Neuronal stem cell (in vitro differentiated cells): ENCODE measurements around the gene GDAP1L1.

ENCODE experiments used
- DNase-seq: peaks from one replicate; pipeline ENCODE4 v3.0.0-alpha.2; 2013; ENCODE audit warnings: low spot score
- H2AFZ ChIP-seq: one replicate; pipeline ENCODE4 v1.6.1; 2013; ENCODE audit warnings: mild to moderate bottlenecking, low read length, inconsistent platforms
- H2AK5ac ChIP-seq: 2 replicates; pipeline ENCODE4 v1.6.1; 2013; ENCODE audit warnings: low read depth, mild to moderate bottlenecking, inconsistent platforms, low read length, moderate library complexity, mixed read lengths
- H2BK120ac ChIP-seq: 2 replicates; pipeline ENCODE4 v1.6.1; 2013; ENCODE audit warnings: low read depth, mild to moderate bottlenecking, inconsistent platforms, low read length, moderate library complexity, mixed read lengths
- H2BK12ac ChIP-seq: one replicate; pipeline ENCODE4 v1.6.1; 2013; ENCODE audit warnings: low read length, inconsistent platforms
- H2BK15ac ChIP-seq: 2 replicates; pipeline ENCODE4 v1.6.1; 2013; ENCODE audit warnings: mild to moderate bottlenecking, low read length, inconsistent platforms, mixed read lengths
- H2BK5ac ChIP-seq: one replicate; pipeline ENCODE4 v1.6.1; 2013; ENCODE audit warnings: inconsistent platforms, mild to moderate bottlenecking, low read length, moderate library complexity
- H3K14ac ChIP-seq: one replicate; pipeline ENCODE4 v1.6.1; 2013; ENCODE audit warnings: low read length, inconsistent platforms
- H3K18ac ChIP-seq: 2 replicates; pipeline ENCODE4 v1.6.1; 2013; ENCODE audit warnings: low read length, inconsistent platforms
- H3K23ac ChIP-seq: 2 replicates; pipeline ENCODE4 v1.6.1; 2013; ENCODE audit warnings: low read depth, mild to moderate bottlenecking, mixed read lengths, low read length, inconsistent platforms; ENCODE audit not compliant: poor library complexity
- H3K27ac ChIP-seq: replicated peaks from 3 replicates; pipeline ENCODE4 v1.5.1; 2013; ENCODE audit warnings: low read length, inconsistent platforms
- H3K27me3 ChIP-seq, 3 experiments: 2 replicates each; pipeline ENCODE4 v1.6.1; 2013; ENCODE audit warnings: low read length in 3 of 3, mild to moderate bottlenecking in 2 of 3, inconsistent platforms in 1 of 3, low read depth in 1 of 3, mixed read lengths in 1 of 3, moderate library complexity in 1 of 3; ENCODE audit not compliant: control insufficient read depth in 3 of 3, insufficient read depth in 3 of 3
- H3K36me3 ChIP-seq, 2 donors: replicated peaks in 1 of 2; 2 replicates each; pipeline ENCODE4 v1.6.1; 2013; ENCODE audit warnings: low read length in 2 of 2; ENCODE audit not compliant: control insufficient read depth in 2 of 2, insufficient read depth in 2 of 2
- H3K4ac ChIP-seq: 2 replicates; pipeline ENCODE4 v1.6.1; 2013; ENCODE audit warnings: inconsistent platforms, mild to moderate bottlenecking, low read length, moderate library complexity
- H3K4me1 ChIP-seq, 2 donors: 1 replicate in 1 of 2; 2 replicates in 1 of 2; pipeline ENCODE4 v1.6.1; 2013; ENCODE audit warnings: low read length in 2 of 2, low read depth in 1 of 2; ENCODE audit not compliant: control insufficient read depth in 2 of 2, insufficient read depth in 1 of 2
- H3K4me2 ChIP-seq: one replicate; pipeline ENCODE4 v1.6.1; 2013; ENCODE audit warnings: mild to moderate bottlenecking, low read length, inconsistent platforms; ENCODE audit not compliant: insufficient read depth, poor library complexity, severe bottlenecking
- H3K4me3 ChIP-seq, 2 donors: 2 replicates each; pipeline ENCODE4 v1.5.1; 2013; ENCODE audit warnings: low read length in 2 of 2, mild to moderate bottlenecking in 2 of 2, inconsistent platforms in 1 of 2, moderate library complexity in 1 of 2
- H3K79me1 ChIP-seq: one replicate; pipeline ENCODE4 v1.6.1; 2013; ENCODE audit warnings: low read depth, mild to moderate bottlenecking, inconsistent platforms, low read length, moderate library complexity
- H3K9ac ChIP-seq: one replicate; pipeline ENCODE4 v1.6.1; 2013; ENCODE audit warnings: mild to moderate bottlenecking, low read depth, low read length, inconsistent platforms; ENCODE audit not compliant: poor library complexity
- H3K9me3 ChIP-seq, 2 donors: replicated peaks in 1 of 2; 2 replicates each; pipeline versions ENCODE3 to v1.6.1; 2013; ENCODE audit warnings: low read length in 2 of 2, mild to moderate bottlenecking in 2 of 2, inconsistent platforms in 1 of 2, low read depth in 1 of 2, mixed read lengths in 1 of 2, moderate library complexity in 1 of 2; ENCODE audit not compliant: control insufficient read depth in 2 of 2, insufficient read depth in 1 of 2
- H4K8ac ChIP-seq: one replicate; pipeline ENCODE4 v1.6.1; 2013; ENCODE audit warnings: low read depth, mild to moderate bottlenecking, inconsistent platforms, low read length, moderate library complexity
- H4K91ac ChIP-seq: one replicate; pipeline ENCODE4 v1.6.1; 2013; ENCODE audit warnings: low read length, low read depth, mild to moderate bottlenecking, inconsistent platforms; ENCODE audit not compliant: poor library complexity
- WGBS, 2 donors: extraction: QIAGEN DNeasy Blood & Tissue Kit; methylation state at CpG; one replicate each; pipeline ENCODE4 v1.1.7; 2013; ENCODE audit warnings: missing lambda C conversion rate in 2 of 2, mixed read lengths in 1 of 2; ENCODE audit not compliant: insufficient read length in 2 of 2, insufficient replicate concordance in 1 of 2; ENCODE audit errors: extremely low coverage in 2 of 2; 5-methylcytosine and 5-hydroxymethylcytosine counted together

Gene GDAP1L1

GRCh38 chr20:44273231-44274215, 26.4 kb downstream of the GDAP1L1 start:
- no peak overlapping the region for H3K18ac ChIP-seq
- no peak overlapping the region for H4K8ac ChIP-seq
- no CpG with 5 or more reads among the region's 10 CpGs for WGBS, 2 donors

GRCh38 chr20:44274303-44275017, 27.4 kb downstream of the GDAP1L1 start:
- no peaks in the 10 kb centered on the region for H3K79me1 ChIP-seq
- no peak overlapping the region for H2BK15ac ChIP-seq
- H3K4me1 ChIP-seq, result peaks cover 0 to 7% of the 10 kb centered on the region in 2 donors
- no peak for DNase-seq
- H3K27ac ChIP-seq, result no peak overlapping the region
- no peaks in the 10 kb centered on the region for H3K27me3 ChIP-seq
- no peak overlapping the region for H3K4me3 ChIP-seq
- H2BK5ac ChIP-seq, result no peak overlapping the region
- no peak overlapping the region for H4K91ac ChIP-seq
- H3K9me3 ChIP-seq, result peaks cover 0 to 5% of the 10 kb centered on the region in 2 donors
- H2BK12ac ChIP-seq, result no peak overlapping the region
- WGBS, 2 donors, result no CpG with 5 or more reads among the region's 11 CpGs
- no peak overlapping the region for H3K18ac ChIP-seq
- H3K23ac ChIP-seq, result no peak overlapping the region
- H4K8ac ChIP-seq, result no peak overlapping the region
- H2AFZ ChIP-seq, result no peak overlapping the region
- H3K4me2 ChIP-seq, result no peak overlapping the region
- no peak overlapping the region for H2BK120ac ChIP-seq
- no peaks in the 10 kb centered on the region for H3K36me3 ChIP-seq
- no peak overlapping the region for H2AK5ac ChIP-seq
- H3K4ac ChIP-seq, result no peak overlapping the region
- no peak overlapping the region for H3K9ac ChIP-seq
- H3K14ac ChIP-seq, result no peak overlapping the region

More at GRCh38 chr20:44273231-44274215, 26.4 kb downstream of the GDAP1L1 start:
- Histone ChIP-seq H2BK12ac (no peak overlapping the region), H3K9me3 (peaks cover 0 to 8% of the 10 kb centered on the region in 2 donors), H3K4me2 (no peak overlapping the region), H3K4me1 (peaks cover 0 to 7% of the 10 kb centered on the region in 2 donors), H3K9ac (no peak overlapping the region), H3K27ac (no peak overlapping the region), H2AK5ac (no peak overlapping the region), H3K4me3 (peak overlapping the region in 1 of 2 donors; percentile 26), H2BK120ac (no peak overlapping the region), H2BK5ac (no peak overlapping the region), H4K91ac (no peak overlapping the region), H3K4ac (no peak overlapping the region), H3K36me3 (no peaks in the 10 kb centered on the region), H3K23ac (no peak overlapping the region), H2AFZ (no peak overlapping the region), H2BK15ac (no peak overlapping the region), H3K14ac (no peak overlapping the region), H3K79me1 (no peaks in the 10 kb centered on the region), H3K27me3 (no peaks in the 10 kb centered on the region)
- no peak for DNase-seq

- no peaks in the 10 kb centered on the region for H3K79me1 ChIP-seq
- no peak overlapping the region for H2BK120ac ChIP-seq
- no peak for DNase-seq
- H2BK5ac ChIP-seq, result no peak overlapping the region
- peaks cover 0 to 12% of the 10 kb centered on the region in 2 donors for H3K4me1 ChIP-seq
- no peak overlapping the region for H2AFZ ChIP-seq
- H3K18ac ChIP-seq, result no peak overlapping the region
- H3K9ac ChIP-seq, result no peak overlapping the region
- H3K4me3 ChIP-seq, result no peak overlapping the region
- no peak overlapping the region for H3K27ac ChIP-seq
- no CpG with 5 or more reads among the region's 11 CpGs for WGBS, 2 donors
- no peak overlapping the region for H2BK15ac ChIP-seq
- H3K4me2 ChIP-seq, result no peak overlapping the region
- H3K36me3 ChIP-seq, result no peaks in the 10 kb centered on the region
- no peak overlapping the region for H3K14ac ChIP-seq
- no peak overlapping the region for H2AK5ac ChIP-seq
- H4K91ac ChIP-seq, result no peak overlapping the region
- no peaks in the 10 kb centered on the region for H3K27me3 ChIP-seq
- H3K9me3 ChIP-seq, result peaks cover 0 to 2% of the 10 kb centered on the region in 2 donors
- H4K8ac ChIP-seq, result no peak overlapping the region
- H2BK12ac ChIP-seq, result no peak overlapping the region
- H3K4ac ChIP-seq, result no peak overlapping the region
- H3K23ac ChIP-seq, result no peak overlapping the region
Observed at GRCh38 chr20:44279228-44279627, 32.1 kb downstream of the GDAP1L1 start.

GRCh38 chr20:44280387-44280786, 33.3 kb downstream of the GDAP1L1 start:
- H3K14ac ChIP-seq, result no peak overlapping the region
- no peak overlapping the region for H3K23ac ChIP-seq
- peaks cover 0 to 12% of the 10 kb centered on the region in 2 donors for H3K4me1 ChIP-seq
- no peaks in the 10 kb centered on the region for H3K36me3 ChIP-seq
- H2BK12ac ChIP-seq, result no peak overlapping the region
- H2BK5ac ChIP-seq, result no peak overlapping the region
- H3K4me2 ChIP-seq, result no peak overlapping the region
- H2BK15ac ChIP-seq, result no peak overlapping the region
- DNase-seq, result no peak
- no peak overlapping the region for H2BK120ac ChIP-seq
- H3K27ac ChIP-seq, result no peak overlapping the region
- H4K8ac ChIP-seq, result no peak overlapping the region
- H3K79me1 ChIP-seq, result no peaks in the 10 kb centered on the region
- H3K18ac ChIP-seq, result no peak overlapping the region
- no peak overlapping the region for H2AFZ ChIP-seq
- H3K9ac ChIP-seq, result no peak overlapping the region
- H3K4me3 ChIP-seq, result no peak overlapping the region
- no peak overlapping the region for H4K91ac ChIP-seq
- no peak overlapping the region for H3K4ac ChIP-seq
- no CpG with 5 or more reads among the region's 2 CpGs for WGBS, 2 donors
- H3K9me3 ChIP-seq, result peaks cover 0 to 2% of the 10 kb centered on the region in 2 donors
- no peak overlapping the region for H2AK5ac ChIP-seq
- H3K27me3 ChIP-seq, result no peaks in the 10 kb centered on the region
